ENCODE measurements around the gene AMIGO2. TPM values are rescaled to one million over a fixed set of nuclear protein-coding genes. Genes with fewer than 3 reads are reported as not detected.

AMIGO2 gene
- total RNA-seq, 1 experiment from 2014 or later, result 0.96 TPM

- TF ChIP-seq ZBTB33 (IDR thresholded peaks at IDR 0.05; ENCODE audit: extremely low read depth, insufficient replicate concordance, low read length) (no peak), RAD21 (IDR thresholded peaks at IDR 0.05; ENCODE audit: low read depth) (no peak)
Observed at GRCh38 chr12:47112679-47113078, 32.9 kb upstream of the AMIGO2 start (continued).

GRCh38 chr12:47111854-47112253, 32.1 kb upstream of the AMIGO2 start:
- ChIA-PET CTCF (no interaction called here), RAD21 (ENCODE audit: low non-redundant PET in 1 of 2, low total read pairs in 2 of 2, uncharacterized antibody in 2 of 2, unreplicated experiment in 2 of 2) (no interaction called here), POLR2A (no interaction called here)
- Histone ChIP-seq H3K27me3 (ENCODE audit: insufficient read depth, low read length) (no peaks in the 10 kb centered on the region), H4K20me1 (ENCODE audit: insufficient read depth) (no peaks in the 10 kb centered on the region), H3K9me2 (ENCODE audit: insufficient read depth) (no peaks in the 10 kb centered on the region), H3K36me3 (ENCODE audit: control insufficient read depth in 1 of 2, insufficient read depth in 2 of 2, low read length in 2 of 2) (no peaks in the 10 kb centered on the region), H2AFZ (ENCODE audit: low read depth, low read length, poor library complexity, severe bottlenecking) (no peak overlapping the region), H3K4me3 (replicated peaks in 1 of 2; ENCODE audit: low read depth in 1 of 2, low read length in 2 of 2) (no peak overlapping the region), H3K9ac (ENCODE audit: low read length) (no peak overlapping the region), H3K27ac (ENCODE audit: low read depth, low read length) (no peak overlapping the region), H3K9me3 (ENCODE audit: control insufficient read depth in 1 of 2, insufficient read depth in 1 of 2, low read depth in 1 of 2, low read length in 2 of 2) (no peaks in the 10 kb centered on the region), H3K4me1 (ENCODE audit: control insufficient read depth in 1 of 2, insufficient read depth in 2 of 2, low read length in 2 of 2) (no peaks in the 10 kb centered on the region), H3K79me2 (ENCODE audit: insufficient read depth, low read length) (no peaks in the 10 kb centered on the region), H3K4me2 (ENCODE audit: low read length) (no peak overlapping the region)
- TF ChIP-seq ELF1 (IDR thresholded peaks at IDR 0.05; ENCODE audit: borderline replicate concordance, low read depth) (no peak), JUND (IDR thresholded peaks at IDR 0.05) (no peak), RAD21 (IDR thresholded peaks at IDR 0.05; ENCODE audit: low read depth) (no peak), EGR1 (IDR thresholded peaks at IDR 0.05; ENCODE audit: low read depth) (no peak), EZH2phosphoT487 (IDR thresholded peaks at IDR 0.05; ENCODE audit: borderline replicate concordance) (no peak), CTCF (IDR thresholded peaks at IDR 0.05 in 2 of 3, conservative IDR thresholded peaks at IDR 0.05 in 1 of 3; ENCODE audit: borderline replicate concordance in 1 of 3, insufficient read depth in 1 of 3, low read depth in 2 of 3, low read length in 2 of 3) (no peak), ZNF274 (IDR thresholded peaks at IDR 0.05; ENCODE audit: low read depth, low read length) (no peak), FOSL1 (IDR thresholded peaks at IDR 0.05; ENCODE audit: low read depth) (no peak), CBX3 (IDR thresholded peaks at IDR 0.05; ENCODE audit: low read depth) (no peak), POLR2A (IDR thresholded peaks at IDR 0.05; ENCODE audit: borderline replicate concordance, extremely low read depth, insufficient read depth, insufficient read length) (no peak), SP1 (IDR thresholded peaks at IDR 0.05; ENCODE audit: low read depth) (no peak), SRF (IDR thresholded peaks at IDR 0.05; ENCODE audit: low read depth) (no peak), MAX (IDR thresholded peaks at IDR 0.05) (no peak), CEBPB (IDR thresholded peaks at IDR 0.05; ENCODE audit: low read depth) (no peak), EZH2 (IDR thresholded peaks at IDR 0.05) (no peak), YY1 (IDR thresholded peaks at IDR 0.05; ENCODE audit: extremely low read depth, insufficient replicate concordance, low read depth, low read length) (no peak), ZFX (IDR thresholded peaks at IDR 0.05) (no peak), SIN3A (IDR thresholded peaks at IDR 0.05; ENCODE audit: low read depth) (no peak)
- DNase-seq (ENCODE audit: low read depth, low spot score) (no peak), ATAC-seq (no peak)
- intact Hi-C loops (cut with micrococcal nuclease), result no loop called here
- no TSS peak for BruUV-seq (replicated peaks)
